Measurements from ENCODE around the gene NHP2. TPM values are rescaled to one million over a fixed set of nuclear protein-coding genes. Genes with fewer than 3 reads are reported as not detected.

Gene NHP2
- total RNA-seq, 4 donors from 2014 or later: 288 to 408 (median 358) TPM

GRCh38 chr5:178106556-178107239 is 47.0 kb downstream of the NHP2 start:
- peak overlapping the region in 3 of 4 donors; percentile 27 to 80 (median 73) for H3K27ac ChIP-seq
- no peak overlapping the region for H3K4me3 ChIP-seq
- TF ChIP-seq CTCF (IDR thresholded peaks at IDR 0.05) (no peak), POLR2A (IDR thresholded peaks at IDR 0.05) (no peak)
- H3K9me3 ChIP-seq: no peaks in the 10 kb centered on the region
- intact Hi-C loops (cut with DNase I): no loop called here
- WGBS, 2 donors: 70 to 83% methylated on average over 5 of the region's 13 CpGs
- peaks cover 19 to 80% (median 26%) of the 10 kb centered on the region in 3 donors for H3K4me1 ChIP-seq
- DNase-seq: no peak
- H3K27me3 ChIP-seq: peaks cover 0 to 5% (median 0%) of the 10 kb centered on the region in 4 donors
- H3K36me3 ChIP-seq: no peaks in the 10 kb centered on the region

- H3K27ac ChIP-seq: peak overlapping the region in 2 of 4 donors; percentile 73 to 80
- no peak overlapping the region for H3K4me3 ChIP-seq
- no peaks in the 10 kb centered on the region for H3K36me3 ChIP-seq
- peaks cover 0 to 5% (median 0%) of the 10 kb centered on the region in 4 donors for H3K27me3 ChIP-seq
- 67 to 75% methylated on average over 4 of the region's 4 CpGs for WGBS, 2 donors
- no peak for DNase-seq
- intact Hi-C loops (cut with DNase I): no loop called here
- TF ChIP-seq POLR2A (IDR thresholded peaks at IDR 0.05): no peak
- TF ChIP-seq CTCF (IDR thresholded peaks at IDR 0.05): no peak
- peaks cover 19 to 74% (median 20%) of the 10 kb centered on the region in 3 donors for H3K4me1 ChIP-seq
- no peaks in the 10 kb centered on the region for H3K9me3 ChIP-seq
Observed at GRCh38 chr5:178106086-178106485, 47.6 kb downstream of the NHP2 start.

- Histone ChIP-seq H3K4me3 (no peak overlapping the region), H3K27ac (peak overlapping the region in 3 of 4 donors; percentile 26 to 74 (median 73)), H3K9me3 (no peaks in the 10 kb centered on the region), H3K4me1 (peaks cover 19 to 69% (median 20%) of the 10 kb centered on the region in 3 donors), H3K27me3 (no peaks in the 10 kb centered on the region), H3K36me3 (no peaks in the 10 kb centered on the region)
- 27 to 56% methylated on average over 2 to 3 of the region's 5 CpGs for WGBS, 2 donors
- TF ChIP-seq POLR2A (IDR thresholded peaks at IDR 0.05): no peak
- no peak for TF ChIP-seq CTCF (IDR thresholded peaks at IDR 0.05)
- intact Hi-C loops (cut with DNase I): no loop called here
- no peak for DNase-seq
Observed at GRCh38 chr5:178104492-178104891, 49.2 kb downstream of the NHP2 start.

- no peaks in the 10 kb centered on the region for H3K27me3 ChIP-seq
- intact Hi-C loops (cut with DNase I): no loop called here
- H3K27ac ChIP-seq: peak overlapping the region in 2 of 4 donors; percentile 73 to 74
- no peak for TF ChIP-seq POLR2A (IDR thresholded peaks at IDR 0.05)
- no peak for TF ChIP-seq CTCF (IDR thresholded peaks at IDR 0.05)
- DNase-seq: no peak
- H3K4me3 ChIP-seq: no peak overlapping the region
- H3K4me1 ChIP-seq: peaks cover 10 to 60% (median 14%) of the 10 kb centered on the region in 3 donors
- 90 to 91% methylated on average over 9 to 12 of the region's 12 CpGs for WGBS, 2 donors
- no peaks in the 10 kb centered on the region for H3K36me3 ChIP-seq
- no peaks in the 10 kb centered on the region for H3K9me3 ChIP-seq
Observed at GRCh38 chr5:178103612-178104011, 50.1 kb downstream of the NHP2 start.

Other genes with a start within 250 kb of the NHP2 start
- not detected for gene PROP1, start 157.6 kb downstream of the NHP2 start, total RNA-seq
- gene N4BP3, start 40.4 kb downstream of the NHP2 start, total RNA-seq: 10 to 100 TPM; 14.0 to 32.6 (median 16.1) TPM
- gene RMND5B, start 22.9 kb downstream of the NHP2 start, total RNA-seq: 10 to 100 TPM; 43.9 to 88.1 (median 64.4) TPM
- gene GMCL2, start 33.5 kb upstream of the NHP2 start, total RNA-seq: not detected
- gene HNRNPAB, start 50.6 kb upstream of the NHP2 start, total RNA-seq: 100 to 1,000 TPM; 123 to 150 (median 135) TPM
- gene PHYKPL, start 78.9 kb upstream of the NHP2 start, total RNA-seq: 10 to 100 TPM; 15.8 to 57.4 (median 21.9) TPM

Measured in esophagus squamous epithelium (tissue), 5 donors.